Neural crest cell (in vitro differentiated cells): ENCODE measurements around the gene KIF19. TPM values are rescaled to one million over a fixed set of nuclear protein-coding genes. Genes with fewer than 3 reads are reported as not detected.
A peak's percentile ranks its signal among the peaks of the same experiment; 100 is the strongest.

Source experiments
- DNase-seq: peaks from one replicate; pipeline ENCODE4 v3.0.0; 2021; ENCODE audit warnings: low read depth, mixed read lengths, low spot score
- H3K27ac Mint-ChIP-seq: one replicate; pipeline ENCODE4 v1.8.0; 2021; ENCODE audit warnings: mild to moderate bottlenecking, mixed read lengths; ENCODE audit not compliant: unreplicated experiment
- H3K27me3 Mint-ChIP-seq: 2 replicates; pipeline ENCODE4 v1.8.0; 2021; ENCODE audit warnings: low read depth, mild to moderate bottlenecking, mixed read lengths
- H3K36me3 Mint-ChIP-seq: 2 replicates; pipeline ENCODE4 v1.8.0; 2021; ENCODE audit warnings: low read depth, mild to moderate bottlenecking, mixed read lengths
- H3K4me1 Mint-ChIP-seq: 2 replicates; pipeline ENCODE4 v1.8.0; 2021; ENCODE audit warnings: mixed read lengths
- H3K4me3 Mint-ChIP-seq: one replicate; pipeline ENCODE4 v1.8.0; 2021; ENCODE audit warnings: mild to moderate bottlenecking, mixed read lengths
- H3K9me3 Mint-ChIP-seq: 2 replicates; pipeline ENCODE4 v1.8.0; 2021; ENCODE audit warnings: mixed read lengths
- total RNA-seq: library from RNA; stranded (reverse); gene quantifications from 2 replicates; pipeline ENCODE4 v1.2.1, GENCODE V29; 2021
- TF ChIP-seq, protein P1 (sequence below): fragments of 200-600 bp; sonication (generic); conservative IDR thresholded peaks from 2 replicates; pipeline ENCODE4 v1.5.0; 2021; ENCODE audit warnings: antibody characterized with exemption, mild to moderate bottlenecking

KIF19 gene
- total RNA-seq, 1 donor from 2014 or later, result 0.63 TPM

DNA sequence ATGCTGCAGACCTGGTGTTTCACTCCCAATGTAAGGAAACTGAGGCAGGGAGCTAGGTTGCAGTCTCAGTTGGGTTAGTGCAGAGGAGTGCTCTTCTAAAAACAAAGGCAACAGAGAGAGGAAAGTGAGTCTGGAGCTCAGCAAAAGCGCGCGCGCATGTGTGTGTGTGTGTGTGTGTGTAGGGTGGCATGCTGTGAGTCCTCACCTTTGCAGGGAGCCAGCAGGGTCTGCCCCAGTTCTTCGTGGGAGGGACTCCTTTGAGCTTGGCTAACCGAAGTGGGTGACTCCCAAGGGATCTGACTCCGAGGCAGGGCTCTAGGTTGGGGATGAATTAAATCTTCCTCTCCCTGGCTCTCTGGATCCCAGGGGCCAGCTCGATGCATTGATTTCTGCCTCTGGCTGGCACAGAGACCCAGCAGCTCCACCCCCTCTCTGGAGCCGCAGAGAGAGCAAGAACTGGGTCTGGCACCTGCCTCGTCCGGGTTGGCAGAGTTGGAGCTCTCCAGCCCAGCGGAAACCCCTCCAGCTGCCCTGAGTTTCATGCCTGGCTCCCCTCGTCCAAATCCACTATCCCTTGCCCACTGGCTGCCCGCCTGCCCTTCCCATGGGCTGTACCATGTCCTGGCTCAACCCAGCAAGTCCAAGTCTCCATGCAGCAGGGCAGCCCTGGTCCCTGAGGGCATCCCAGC lies 36.9 kb downstream of the KIF19 start:
- Mint-ChIP-seq H3K27ac (peak overlapping the region; percentile 35), H3K4me3 (no peak overlapping the region), H3K27me3 (peaks cover 11% of the 10 kb centered on the region), H3K36me3 (no peaks in the 10 kb centered on the region), H3K9me3 (no peaks in the 10 kb centered on the region), H3K4me1 (peaks cover 36% of the 10 kb centered on the region)
- DNase-seq, result no peak
- TF ChIP-seq, protein P1, sequence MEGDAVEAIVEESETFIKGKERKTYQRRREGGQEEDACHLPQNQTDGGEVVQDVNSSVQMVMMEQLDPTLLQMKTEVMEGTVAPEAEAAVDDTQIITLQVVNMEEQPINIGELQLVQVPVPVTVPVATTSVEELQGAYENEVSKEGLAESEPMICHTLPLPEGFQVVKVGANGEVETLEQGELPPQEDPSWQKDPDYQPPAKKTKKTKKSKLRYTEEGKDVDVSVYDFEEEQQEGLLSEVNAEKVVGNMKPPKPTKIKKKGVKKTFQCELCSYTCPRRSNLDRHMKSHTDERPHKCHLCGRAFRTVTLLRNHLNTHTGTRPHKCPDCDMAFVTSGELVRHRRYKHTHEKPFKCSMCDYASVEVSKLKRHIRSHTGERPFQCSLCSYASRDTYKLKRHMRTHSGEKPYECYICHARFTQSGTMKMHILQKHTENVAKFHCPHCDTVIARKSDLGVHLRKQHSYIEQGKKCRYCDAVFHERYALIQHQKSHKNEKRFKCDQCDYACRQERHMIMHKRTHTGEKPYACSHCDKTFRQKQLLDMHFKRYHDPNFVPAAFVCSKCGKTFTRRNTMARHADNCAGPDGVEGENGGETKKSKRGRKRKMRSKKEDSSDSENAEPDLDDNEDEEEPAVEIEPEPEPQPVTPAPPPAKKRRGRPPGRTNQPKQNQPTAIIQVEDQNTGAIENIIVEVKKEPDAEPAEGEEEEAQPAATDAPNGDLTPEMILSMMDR, result no peak

- Mint-ChIP-seq H3K4me3 (no peak within 1 kb of the TSS), H3K9me3 (no peaks in the 10 kb centered on the region), H3K36me3 (no peaks in the 10 kb centered on the region), H3K27me3 (no peaks in the 10 kb centered on the region), H3K27ac (no peak within 1 kb of the TSS), H3K4me1 (peaks cover 17% of the 10 kb centered on the region)
- no peak for DNase-seq
- TF ChIP-seq, protein P1, result no peak
These were observed 41.2 kb downstream of the KIF19 start, which contains the start of gene GPR142 for GRCh38 chr17:74367206-74367605. Gene GPR142, plus strand, starts transcription at chr17:74367506. Its CDS starts 2,035 bp downstream, at chr17:74369541.

DNA sequence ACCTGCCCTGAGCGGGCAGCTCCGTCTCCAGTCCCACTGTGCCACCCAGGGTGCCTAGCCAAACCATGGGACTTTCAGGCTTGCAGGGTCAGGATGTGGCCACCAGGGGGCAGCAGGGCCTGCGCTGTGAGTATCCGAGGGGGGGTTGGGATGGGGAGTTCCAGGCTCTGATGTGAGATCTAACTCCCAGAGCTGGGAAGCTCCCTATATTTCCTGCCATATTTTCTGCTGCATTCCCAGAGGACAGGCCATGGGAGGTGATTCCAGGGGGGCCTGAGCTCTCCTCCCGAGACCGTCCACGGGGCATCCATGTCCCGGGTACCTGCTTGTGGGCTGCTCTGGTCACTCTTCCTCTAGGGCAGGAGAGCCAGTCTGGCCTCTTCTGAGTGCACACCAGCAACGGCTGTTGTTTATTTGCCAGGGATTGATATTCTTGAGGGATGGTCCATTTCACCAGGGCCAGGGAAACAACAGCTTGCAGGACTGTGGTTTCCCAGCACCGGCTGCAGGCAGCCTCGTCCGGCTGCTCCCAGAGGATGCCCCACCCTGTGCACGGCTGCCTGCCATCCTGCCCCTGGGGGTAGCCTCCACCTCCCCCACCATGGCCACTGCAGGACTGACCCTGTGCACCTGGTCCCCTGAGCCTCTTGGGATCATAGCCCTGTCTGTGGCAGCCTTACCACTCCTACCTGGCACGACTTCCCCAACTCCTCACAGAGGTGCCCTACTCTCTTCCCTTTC lies 42.5 kb downstream of the KIF19 start:
- Mint-ChIP-seq H3K27me3 (no peaks in the 10 kb centered on the region), H3K36me3 (no peaks in the 10 kb centered on the region), H3K9me3 (no peaks in the 10 kb centered on the region), H3K4me3 (no peak overlapping the region), H3K4me1 (peaks cover 7% of the 10 kb centered on the region), H3K27ac (no peak overlapping the region)
- TF ChIP-seq, protein P1, result peak; percentile 88
- DNase-seq, result peak; percentile 64

DNA sequence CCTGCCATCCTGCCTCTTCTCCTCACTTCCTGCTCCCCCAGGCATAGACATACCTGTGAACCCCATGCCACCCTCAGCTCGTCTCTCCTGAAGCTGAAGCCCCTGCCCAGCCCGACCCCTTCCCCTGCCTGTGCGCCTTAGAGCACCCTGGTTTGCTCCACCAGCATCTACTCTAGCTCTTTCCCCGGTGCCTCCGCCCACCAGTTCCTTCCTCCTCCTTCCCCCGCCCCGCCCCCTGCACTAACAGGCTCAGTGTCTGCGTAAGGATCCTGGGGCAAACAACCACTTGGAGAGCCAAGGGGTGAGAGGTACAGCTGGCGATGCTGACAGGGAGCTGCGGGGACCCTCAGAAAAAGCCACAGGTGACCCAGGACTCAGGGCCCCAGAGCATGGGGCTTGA lies 43.2 kb downstream of the KIF19 start:
- Mint-ChIP-seq H3K27me3 (no peaks in the 10 kb centered on the region), H3K9me3 (no peaks in the 10 kb centered on the region), H3K4me3 (no peak overlapping the region), H3K27ac (no peak overlapping the region), H3K36me3 (no peaks in the 10 kb centered on the region), H3K4me1 (peaks cover 12% of the 10 kb centered on the region)
- DNase-seq, result no peak
- TF ChIP-seq, protein P1, result no peak

GRCh38 chr17:74369665-74370490 lies 43.9 kb downstream of the KIF19 start:
- no peak for DNase-seq
- Mint-ChIP-seq H3K36me3 (no peaks in the 10 kb centered on the region), H3K4me3 (no peak overlapping the region), H3K27me3 (no peaks in the 10 kb centered on the region), H3K4me1 (peaks cover 16% of the 10 kb centered on the region), H3K27ac (no peak overlapping the region), H3K9me3 (no peaks in the 10 kb centered on the region)
- TF ChIP-seq, protein P1, result no peak
